Superior temporal gyrus (tissue), 1 donor: ENCODE results near the gene EXD3.
"Not testable (repeated sequence)": the region's sequence is repeated elsewhere in the genome, so short reads cannot be mapped to it uniquely, and the experiment has no call there.

Experiments used
- DNase-seq: peaks from one replicate; pipeline ENCODE4 v3.0.0-alpha.2; 2016; ENCODE audit errors: extremely low spot score

Gene EXD3

DNA sequence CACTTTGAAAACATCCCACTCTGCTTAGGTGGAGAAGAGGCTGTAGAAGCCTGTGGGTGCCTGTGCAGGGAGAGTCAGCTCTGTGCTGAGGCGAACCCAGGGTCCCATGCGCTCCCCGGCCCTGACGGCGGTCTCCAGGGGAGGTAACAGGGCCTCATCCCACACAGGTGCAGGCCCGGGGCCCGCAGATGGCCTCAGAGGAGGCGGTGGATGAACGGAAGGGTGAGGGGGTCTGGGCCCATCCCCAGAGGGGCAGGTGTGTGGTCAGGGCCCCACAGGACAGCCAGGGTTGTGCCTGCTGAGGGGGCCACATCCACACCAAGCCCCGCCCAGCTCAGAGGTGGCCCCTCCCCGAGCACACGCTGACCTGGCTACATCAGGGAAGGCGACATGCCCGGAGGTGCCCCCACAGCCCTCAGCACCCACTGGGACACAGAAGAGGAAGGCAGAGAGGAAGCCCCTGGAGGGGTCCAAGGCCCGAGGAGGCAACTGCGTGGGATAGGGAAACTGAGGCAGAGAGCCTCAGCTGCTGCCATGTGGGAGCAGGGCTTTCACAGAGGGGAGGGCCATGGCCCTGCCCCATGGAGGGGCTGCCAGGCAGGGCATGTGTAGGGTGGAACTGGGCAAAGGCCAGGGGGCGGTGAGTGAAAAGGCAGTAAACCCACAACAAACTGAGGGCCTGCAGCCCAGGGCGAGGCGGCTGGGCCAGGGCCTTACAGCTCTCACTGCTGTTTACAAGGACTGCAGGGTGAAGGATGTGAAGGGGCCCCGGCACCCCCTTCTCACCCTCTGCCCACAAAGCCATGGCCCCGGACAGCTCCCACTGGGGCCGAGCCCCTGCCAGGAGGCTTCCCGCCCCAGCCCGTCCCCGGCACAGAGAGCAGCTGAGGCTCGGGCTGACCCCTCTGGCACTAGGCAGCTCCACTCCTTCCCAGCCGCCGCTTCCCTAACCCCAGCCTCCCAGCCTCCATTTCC, 29.5 kb downstream of the EXD3 start:
- no peak for DNase-seq

DNA sequence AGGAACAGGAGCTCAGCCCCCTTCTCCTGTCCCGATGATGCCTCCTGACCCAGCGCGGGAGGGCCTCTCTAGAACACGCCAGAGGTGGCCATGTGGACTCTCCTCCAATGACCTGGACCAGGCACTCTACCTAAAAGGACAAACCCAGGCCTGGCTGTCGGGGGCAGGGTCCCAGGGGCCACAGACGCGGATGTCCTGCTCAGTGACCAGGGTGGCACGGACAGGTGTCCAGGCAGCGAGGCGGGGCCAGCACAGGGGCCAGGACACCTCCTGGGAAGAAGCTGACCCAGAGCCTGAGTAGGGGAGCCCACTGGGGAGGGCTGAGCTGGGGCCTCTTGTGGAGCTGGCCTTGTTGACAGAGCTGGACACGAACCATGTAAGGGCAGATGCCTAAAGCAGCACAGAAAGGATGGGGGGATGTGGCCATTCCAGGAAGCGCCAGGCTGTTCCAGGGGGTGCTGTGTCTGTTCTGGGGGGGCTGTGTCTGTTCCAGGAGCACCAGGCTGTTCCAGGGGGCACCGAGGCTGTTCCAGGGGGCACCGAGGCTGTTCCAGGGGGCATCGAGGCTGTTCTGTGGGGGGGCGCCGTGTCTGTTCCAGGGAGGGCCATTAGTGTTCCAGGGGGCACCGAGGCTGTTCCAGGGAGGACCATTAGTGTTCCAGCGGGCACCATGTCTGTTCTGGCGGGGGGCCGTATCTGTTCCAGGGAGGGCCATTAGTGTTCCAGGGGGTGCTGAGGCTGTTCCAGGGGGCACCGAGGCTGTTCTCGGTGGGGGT, 30.5 kb downstream of the EXD3 start:
- no peak for DNase-seq

GRCh38 chr9:137391411-137391754, 31.6 kb downstream of the EXD3 start:
- DNase-seq: no peak

- peak; percentile 34 for DNase-seq
Observed at GRCh38 chr9:137390553-137391410, 32.2 kb downstream of the EXD3 start.

GRCh38 chr9:137389428-137389746, 33.6 kb downstream of the EXD3 start:
- no peak for DNase-seq

DNA sequence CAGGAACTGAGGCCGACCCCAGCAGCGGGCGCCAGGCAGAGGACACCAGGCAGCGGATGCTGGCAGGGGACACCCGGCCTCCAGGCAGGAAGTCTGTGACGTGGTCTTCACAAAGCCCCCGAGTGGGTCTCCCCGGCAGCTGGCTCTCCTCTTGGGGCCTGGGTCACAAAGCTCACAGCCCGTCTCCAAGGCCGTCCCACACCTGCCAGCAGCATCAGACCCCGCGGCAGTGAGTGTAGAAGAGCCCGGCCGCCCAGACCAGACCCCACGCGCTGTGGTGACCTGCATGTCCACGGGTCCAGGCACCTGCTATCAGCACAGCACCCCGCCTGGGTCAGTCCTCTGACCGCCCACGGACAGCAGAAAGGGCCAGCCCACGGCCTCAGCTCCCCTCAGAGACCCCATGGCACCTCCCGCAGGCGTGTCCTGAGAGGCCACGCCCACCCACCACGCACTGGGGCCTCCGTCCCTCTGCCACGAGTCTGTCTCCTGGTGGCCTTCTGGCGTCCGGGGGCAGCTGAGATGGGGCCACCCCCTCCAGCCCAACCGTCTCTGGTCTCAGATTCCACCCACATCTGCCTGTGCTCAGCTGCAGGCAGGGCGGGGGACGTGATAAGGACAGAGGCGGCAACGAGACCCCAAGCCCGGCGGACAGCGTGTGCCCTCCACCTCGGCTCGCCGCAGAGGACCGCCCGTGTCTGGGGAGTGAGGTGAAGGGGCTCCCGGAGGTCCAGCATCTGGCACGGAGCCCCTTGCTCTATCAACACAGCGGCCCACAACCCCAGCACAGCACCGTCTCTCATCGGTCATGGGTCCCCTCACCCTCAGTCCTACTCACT, 34.2 kb downstream of the EXD3 start:
- DNase-seq: no peak

- no peak for DNase-seq
Observed at GRCh38 chr9:137387891-137388560, 34.9 kb downstream of the EXD3 start.

DNA sequence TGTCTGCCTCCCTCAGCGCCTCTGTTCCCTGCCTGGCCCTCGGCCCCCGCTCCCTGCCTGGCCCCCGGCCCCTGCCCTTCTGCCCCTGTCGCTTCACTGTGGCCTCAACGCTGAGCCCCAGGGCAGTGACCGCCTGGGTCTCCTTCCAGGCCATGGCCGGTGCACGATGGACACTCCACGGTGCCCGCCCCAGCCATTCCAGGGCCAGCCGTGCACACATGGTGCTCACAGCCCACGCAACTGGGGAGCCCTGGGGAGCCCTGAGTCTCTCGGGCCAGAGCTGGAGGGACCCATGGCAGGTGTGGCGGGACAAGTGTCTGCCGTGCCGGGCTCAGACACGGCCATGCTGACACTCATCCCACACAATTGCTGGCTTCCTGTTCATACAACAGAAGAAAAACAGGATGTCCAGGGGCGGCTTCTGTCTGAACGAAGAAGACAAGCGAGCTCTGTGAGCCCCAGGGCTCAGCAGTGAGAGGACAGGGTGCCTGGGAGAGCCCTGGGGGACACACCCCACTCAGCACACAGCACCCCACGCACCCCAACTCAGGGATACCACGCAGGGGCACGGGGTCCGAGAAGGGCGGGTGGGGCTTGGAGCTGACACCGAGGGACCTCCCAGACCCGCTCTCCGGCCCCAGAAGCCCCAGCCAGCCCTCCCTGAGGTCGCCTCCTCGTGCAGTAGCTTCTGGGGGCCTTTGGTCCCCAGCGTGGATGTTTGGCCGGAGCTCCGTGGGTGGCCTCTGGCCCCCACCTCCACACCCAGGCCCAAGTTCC, 35.7 kb downstream of the EXD3 start:
- no peak for DNase-seq

DNA sequence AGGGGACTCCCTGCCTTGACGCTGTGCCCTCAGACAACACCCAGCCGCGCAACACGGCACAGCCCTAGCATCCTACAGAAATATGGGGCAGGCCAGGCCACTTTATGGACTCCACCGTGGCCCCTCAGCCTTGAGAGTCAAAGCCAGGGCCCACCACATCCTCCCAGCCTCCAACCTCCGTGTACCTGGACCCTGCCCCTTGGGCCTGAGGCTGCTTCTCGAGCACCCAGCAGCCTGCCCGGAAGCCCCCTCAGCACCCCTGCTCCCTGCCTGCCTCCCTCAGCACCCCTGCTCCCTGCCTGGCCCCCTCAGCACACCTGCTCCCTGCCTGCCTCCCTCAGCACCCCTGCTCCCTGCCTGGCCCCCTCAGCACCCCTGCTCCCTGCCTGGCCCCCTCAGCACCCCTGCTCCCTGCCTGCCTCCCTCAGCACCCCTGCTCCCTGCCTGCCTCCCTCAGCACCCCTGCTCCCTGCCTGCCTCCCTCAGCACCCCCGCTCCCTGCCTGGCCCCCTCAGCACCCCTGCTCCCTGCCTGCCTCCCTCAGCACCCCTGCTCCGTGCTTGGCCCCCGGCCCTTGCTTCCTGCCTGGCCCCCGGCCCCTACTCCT, 36.4 kb downstream of the EXD3 start:
- DNase-seq: not testable (repeated sequence)

- DNase-seq: no peak
Observed at GRCh38 chr9:137385061-137385655, 37.8 kb downstream of the EXD3 start.

- DNase-seq: no peak
Observed at GRCh38 chr9:137383784-137384756, 38.9 kb downstream of the EXD3 start.

DNA sequence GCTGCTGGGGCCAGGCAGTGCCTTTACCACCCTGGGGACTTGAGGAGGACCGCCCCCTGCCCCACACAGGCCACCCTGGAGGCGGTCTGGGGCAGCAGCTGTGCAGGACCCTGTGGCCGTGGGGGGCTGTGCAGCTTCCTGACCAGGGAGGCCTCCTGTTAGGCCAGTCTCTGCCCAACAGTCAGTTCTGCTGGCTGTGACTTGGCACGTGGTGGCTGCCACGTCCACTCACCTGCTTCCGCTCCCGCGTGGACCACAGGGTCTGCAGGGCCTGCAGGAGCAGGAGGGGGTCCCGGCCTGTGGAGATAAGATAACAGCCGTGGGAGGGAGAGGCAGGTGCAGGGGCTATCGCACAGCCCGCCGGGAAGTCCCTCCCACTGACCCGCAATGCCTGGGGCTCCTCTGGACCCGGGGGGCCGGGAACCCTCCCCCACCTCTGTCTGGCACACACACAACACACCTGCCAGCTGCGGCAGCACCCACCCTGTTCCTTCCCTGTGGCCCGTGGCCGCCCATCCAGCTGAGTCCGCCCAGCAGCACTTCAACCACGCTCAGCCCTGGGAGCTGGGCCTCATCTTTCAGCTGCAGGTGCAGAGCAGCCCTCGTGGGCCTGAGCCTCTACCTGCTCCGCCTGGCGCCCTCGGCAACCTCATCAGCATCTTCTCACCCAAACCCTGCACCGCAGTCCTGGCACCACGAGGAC, 39.7 kb downstream of the EXD3 start:
- no peak for DNase-seq

DNA sequence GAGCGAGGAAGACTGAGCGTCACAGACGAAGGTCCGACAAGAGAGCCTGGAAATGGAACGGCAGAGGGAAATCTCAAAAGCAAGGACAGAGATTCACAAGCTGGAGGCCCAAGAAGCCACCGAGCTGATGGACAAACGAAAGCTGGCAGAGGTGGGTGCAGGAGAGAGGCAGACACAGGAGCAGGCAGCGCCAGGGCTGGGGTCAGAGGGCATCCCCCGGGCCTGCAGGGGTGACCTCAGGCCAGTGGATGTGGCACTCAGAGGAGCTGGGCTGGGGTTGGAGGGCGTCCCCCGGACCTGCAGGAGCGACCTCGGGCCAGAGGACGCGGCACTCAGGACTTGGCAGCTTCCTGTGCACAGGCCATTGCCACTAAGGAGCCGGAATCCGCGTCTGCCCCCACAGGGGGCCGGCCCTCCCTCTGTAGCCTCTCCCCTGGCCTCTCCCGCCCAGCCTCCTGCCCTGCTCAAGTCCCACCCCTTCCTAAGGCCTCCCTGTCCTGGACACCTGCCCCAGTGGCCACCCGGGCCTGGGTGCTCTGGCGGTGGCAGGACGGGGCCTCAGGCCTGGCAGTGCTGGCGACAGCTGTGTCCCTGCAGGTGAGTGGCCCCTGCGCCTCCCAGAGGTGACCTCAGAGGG, 40.4 kb downstream of the EXD3 start:
- no peak for DNase-seq

DNA sequence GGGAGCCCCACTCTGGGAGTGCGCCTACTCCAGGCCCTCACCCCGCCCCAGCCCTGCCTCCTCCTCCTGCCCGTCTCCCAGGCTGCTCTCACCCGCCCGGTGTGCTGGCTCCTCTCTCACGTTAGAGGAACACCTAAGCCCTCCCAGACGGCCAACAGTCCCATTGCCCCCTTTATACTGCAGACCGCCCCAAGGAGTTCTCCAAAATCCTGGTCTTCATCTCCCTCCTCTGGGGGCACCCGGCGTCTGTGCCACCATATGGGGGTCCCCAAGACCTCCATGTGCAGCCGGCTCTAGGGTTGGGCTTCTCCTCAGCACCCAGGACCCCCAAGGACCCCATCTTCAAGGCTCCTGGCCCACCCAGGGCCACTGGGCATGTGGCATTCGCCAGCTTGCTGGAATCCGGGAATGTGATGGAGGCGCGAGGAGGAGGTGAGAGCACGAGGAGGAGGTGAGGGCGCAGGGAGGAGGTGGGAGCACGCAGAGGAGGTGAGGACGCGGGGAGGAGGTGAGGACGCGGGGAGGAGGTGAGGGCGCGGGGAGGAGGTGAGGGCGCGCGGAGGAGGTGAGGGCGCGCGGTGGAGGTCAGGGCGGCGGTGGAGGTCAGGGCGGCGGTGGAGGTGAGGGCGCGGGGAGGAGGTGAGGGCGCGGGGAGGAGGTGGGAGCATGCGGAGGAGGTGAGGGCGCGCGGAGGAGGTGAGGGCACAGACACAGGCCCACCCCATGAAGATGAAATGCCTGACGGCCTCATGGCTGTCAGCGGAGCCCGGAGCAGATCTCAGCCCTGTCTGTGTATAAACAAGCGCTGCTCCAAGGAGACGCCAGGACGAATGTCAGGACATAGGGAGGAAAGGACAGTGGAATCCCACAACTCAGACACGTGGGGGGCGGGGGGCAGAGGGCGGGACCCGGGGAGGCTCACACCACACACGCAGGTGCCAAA, 41.2 kb downstream of the EXD3 start:
- no peak for DNase-seq

- no peak for DNase-seq
Observed at GRCh38 chr9:137380606-137381005, 42.4 kb downstream of the EXD3 start.

DNA sequence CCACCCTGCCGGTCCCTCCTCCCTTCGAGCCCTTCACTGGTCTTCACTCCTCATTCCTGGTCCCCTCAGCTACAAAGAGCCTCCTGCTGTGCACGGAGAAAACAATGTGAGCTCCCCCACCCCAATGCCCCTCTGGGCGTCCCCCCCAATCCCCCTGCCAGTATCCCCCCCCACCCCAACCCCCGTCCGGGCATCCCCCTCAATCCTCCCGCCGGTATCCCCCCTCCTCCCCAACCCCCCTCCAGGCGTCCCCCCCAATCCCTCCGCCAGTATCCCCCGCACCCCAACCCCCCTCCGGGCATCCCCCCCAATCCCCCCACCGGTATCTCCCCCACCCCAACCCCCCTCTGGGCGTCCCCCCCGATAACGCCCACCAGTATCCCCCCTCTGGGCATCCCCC, 42.8 kb downstream of the EXD3 start:
- no peak for DNase-seq
